ENCODE measurements around the gene FMOD.

FMOD gene

DNA sequence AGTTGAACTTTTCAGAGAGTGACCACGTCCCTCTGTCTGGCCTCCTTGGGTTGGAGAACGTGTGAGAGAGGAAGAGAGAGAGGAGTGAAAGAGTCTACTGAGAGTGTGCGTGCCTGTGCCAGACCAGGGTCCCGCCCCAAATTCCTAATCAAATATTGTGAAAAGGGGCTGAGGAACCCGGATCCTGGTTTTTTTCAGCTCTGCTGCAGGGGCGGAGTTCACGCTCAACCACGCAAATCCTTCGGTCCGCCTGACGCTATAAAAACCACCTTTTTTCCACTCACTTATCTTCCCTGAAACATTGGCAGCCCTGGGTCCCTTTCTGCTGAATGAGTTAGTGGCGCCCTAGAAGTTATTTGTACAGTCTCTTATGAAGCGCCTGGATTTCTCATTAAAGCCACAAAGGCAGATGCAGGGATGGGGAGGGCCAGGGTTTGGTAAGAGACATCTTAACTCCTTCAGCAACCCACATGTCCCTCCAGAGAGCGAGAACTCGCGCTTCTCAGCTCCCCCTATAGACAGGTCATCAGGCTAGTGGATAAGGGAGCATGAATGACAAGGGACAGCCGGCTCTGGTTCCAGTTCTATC is at the start of gene FMOD:
Gene FMOD, minus strand, starts transcription at position 86 of the 589 bp plus-strand sequence. CDS start 2,852 bp downstream, outside the sequence.
- no peak for DNase-seq

DNA sequence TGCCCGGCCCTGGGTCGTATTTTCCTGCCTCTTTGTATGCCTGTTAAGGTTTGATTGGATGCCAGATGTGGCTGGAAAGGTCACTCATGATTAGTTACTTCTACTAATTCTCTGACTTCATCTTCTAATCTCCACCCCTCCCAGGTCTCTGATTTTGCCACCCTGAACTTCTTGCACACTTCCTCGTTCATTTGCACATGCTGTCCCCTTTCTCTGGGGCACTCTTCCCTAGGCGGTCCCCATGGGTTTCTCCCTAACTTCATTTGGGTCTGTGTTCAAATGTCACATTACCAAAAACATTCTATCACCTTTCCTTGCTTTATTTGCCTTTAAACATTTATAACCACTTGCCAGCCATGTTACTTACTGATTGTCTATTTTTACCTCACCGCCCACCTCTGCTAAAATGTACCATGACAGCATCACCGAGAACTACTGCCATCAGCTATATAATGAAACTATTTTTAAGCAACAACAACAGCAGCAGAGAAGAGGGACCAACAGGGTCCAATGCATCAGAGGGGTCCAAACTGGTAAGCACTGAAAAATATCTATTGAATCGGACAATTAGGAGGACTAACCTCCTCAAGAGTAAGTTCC is 45.8 kb upstream of the FMOD start:
- DNase-seq: no peak

DNA sequence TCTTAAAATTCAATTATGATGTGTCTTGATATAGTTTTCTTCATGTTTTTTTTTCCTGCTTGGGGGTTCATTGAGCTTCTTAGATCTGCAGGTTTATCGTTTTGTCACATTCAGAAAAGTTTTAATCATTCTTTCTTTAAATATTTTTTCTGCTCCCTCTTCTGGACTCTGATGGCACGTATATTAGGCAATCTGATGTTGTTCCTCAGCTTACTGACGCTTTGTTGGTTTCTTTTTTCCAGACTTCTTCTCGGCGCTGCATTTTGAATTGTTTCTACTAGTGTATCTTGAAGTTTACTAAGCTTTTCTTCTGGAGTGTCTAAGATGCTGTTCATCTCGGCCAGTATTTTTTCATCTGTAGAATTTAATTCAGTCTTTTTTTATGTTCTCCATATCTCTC is 44.8 kb upstream of the FMOD start:
- DNase-seq: no peak

DNA sequence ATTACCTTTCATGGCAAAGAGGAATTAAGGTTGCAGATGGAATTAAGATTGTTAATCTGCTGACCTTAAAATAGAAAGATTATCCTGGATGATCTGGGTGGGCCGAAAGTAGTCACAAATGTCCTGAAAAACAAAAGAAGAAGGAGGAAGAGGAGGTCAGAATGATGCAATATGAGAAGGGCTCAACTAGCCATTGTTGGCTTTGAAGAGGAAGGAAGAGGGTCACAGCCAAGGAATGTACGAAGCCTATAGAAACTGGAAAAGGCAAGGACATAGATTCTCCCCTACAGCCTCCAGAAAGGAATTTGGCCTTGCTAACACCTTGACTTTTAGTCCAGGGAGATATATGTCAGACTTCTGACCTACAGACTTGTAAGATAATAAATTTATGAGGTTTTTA is 39.4 kb upstream of the FMOD start:
- DNase-seq: no peak

DNA sequence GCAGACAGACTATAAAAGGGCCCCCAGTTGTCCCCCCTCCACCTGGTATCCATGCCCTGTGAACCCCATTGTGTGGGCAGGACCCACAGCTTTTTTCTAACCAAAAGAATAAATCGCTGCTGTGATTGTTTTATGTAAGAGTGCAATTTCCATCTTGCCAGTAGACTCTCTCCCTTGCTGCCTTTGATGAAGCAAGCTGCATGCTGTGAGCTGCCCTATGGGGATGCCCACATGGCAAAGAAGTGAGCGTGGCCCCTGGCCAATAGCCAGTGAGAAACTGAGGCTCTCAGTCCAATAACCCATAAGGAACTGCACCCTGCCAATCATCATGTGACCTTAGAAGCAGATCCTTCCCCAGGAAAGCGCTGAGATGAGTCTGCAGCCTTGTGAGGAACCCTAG is 37.8 kb upstream of the FMOD start:
- no peak for DNase-seq

DNA sequence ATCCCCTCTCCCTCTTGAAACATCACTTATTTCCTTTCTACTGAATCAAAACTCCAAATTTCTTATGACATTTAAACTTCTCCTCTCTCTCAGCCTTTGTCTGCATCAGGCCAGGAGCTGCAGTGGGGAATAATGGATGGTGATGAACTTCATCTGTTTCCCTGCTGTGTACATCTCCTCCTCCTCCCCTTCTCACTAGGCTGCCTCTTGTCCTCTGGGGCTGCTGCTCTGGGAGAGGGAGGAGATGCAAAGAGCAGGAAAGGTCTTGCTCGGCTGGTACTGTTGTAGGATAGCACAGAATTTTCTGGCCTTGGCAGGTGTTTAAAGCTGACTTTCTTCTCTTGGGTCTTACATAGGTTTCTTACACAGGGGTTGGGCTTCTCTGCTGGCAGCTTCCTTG is 31.1 kb upstream of the FMOD start:
- no peak for DNase-seq

DNA sequence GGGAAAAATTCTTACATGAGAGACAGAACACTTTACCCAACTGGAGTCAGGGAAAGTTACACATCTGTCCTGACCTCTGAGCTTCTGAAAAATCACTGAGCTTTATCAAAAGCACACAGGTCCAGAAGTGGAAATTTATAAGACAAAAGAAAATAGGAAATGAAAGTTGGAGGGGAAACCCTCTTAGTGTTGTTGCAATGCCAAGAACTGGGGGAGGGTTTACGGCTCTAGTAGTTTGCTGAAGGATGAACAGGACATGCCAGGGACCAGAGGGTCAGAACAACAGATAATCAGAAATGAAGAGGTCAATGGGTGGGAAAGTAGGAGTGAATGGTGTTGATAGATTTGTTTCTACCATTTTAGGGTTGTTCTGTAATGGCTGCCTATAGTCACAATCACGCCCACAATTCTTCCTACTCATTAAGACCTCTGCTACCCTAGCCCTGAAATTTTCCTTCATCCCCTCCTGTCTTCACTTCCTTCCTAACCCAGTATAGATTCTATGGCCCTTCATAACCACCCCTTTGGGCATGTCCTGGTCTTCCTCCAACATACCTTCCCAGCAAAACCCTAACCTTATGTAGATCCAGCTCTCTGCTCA is 30.3 kb upstream of the FMOD start:
- DNase-seq: no peak

DNA sequence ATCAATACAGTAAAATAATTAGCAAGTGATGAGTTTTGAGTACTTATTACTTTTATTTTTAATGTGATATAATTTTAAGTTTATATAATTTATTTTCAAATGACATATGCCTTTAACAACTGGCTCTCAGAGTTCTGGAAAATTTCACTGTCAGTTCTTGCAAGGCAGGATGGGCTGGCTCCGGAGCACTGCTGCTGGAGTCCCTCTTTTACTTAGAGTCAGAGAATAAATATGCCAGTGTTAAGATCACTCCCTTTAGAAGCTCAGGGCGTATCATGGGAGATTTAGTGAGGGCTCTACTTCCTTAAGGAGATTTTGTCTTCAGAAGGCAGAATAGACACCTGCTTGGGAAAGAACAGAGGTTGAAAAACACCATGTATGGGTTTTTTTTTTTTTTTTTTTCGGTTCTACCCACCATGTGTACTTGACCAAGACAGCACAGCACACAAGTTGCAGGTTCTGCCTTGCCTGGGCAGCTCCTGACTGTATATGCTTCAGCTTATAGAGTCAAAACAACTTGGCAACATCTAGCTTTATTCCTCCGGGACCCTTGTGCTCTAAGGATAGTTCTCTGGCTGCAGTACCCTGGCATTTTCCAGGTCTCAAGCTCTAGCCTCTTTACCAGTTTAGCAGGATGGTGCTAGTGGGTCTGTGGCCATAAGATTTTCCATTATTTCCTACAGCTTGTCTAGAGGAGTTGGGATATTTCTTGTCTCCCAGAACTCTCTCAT is 29.7 kb upstream of the FMOD start:
- no peak for DNase-seq

DNA sequence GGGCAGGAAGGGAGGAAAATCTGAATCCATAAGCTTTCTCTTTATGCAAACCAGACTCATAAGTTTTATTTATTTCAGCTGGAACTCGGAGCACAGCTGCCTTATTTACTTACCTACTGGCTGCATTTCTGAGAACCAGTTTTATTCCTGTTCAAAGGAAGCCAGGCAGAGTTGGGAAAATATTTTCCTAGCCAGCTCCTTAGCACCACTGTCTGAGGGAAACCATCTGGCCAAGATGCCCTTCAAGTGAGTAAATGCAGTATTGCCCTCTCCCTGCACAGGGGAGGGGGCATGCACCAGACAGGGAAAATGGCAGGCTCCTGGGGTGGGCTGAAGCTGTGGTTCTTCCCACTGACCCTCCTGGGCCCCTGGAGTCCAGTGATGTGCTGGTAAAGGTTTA is 28.9 kb upstream of the FMOD start:
- no peak for DNase-seq

DNA sequence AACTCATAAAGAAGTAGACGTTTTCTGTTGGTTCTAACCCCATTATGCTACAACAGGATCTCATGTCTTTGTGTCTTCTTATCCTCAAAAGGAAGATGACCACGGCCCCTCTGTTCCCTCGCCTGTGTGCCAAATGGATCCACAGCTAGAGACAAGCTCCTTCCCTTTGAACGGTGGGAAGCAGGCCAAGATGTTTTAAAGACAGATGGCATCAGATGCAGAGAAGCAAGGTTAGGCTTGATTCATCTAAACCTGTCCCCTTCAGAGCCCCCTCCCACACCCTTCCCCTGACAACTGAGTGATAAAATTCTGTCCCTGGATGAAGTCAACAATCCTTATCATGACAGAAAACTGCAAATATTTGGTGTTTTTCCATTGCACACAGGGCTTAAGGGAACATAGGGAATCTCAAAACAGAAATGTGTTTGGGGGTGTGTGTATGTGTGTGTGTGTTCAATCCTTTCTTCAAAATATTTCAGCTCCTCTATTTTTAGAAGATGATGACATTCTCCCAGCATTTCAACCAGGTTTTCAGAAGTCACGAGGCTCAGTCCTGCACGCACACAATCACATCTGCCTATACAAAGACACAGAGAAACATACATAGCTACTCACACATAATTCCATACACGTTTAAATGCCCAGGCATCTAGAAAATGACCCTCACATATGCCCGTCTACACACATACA is 27.8 kb upstream of the FMOD start:
- no peak for DNase-seq

DNA sequence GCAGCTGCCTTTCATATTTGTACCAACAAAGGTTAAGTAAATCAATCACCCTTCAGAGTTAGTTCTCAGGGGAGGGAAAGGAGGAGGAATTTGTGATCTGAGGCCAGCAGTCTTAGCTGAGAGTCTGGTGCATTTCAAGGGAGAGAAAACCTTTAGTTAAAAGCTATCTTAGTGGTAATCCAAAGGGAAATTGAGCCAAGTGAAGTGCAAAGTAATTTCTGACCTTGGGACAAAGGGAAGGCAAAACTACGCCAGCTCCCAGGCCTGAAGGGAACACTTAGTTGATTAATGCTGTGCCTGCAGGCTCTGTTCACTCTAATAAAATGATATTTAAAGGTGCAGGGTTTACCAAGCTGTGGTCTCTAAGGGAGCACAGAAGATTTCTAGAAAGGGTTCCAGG is 23.1 kb upstream of the FMOD start:
- DNase-seq: no peak

DNA sequence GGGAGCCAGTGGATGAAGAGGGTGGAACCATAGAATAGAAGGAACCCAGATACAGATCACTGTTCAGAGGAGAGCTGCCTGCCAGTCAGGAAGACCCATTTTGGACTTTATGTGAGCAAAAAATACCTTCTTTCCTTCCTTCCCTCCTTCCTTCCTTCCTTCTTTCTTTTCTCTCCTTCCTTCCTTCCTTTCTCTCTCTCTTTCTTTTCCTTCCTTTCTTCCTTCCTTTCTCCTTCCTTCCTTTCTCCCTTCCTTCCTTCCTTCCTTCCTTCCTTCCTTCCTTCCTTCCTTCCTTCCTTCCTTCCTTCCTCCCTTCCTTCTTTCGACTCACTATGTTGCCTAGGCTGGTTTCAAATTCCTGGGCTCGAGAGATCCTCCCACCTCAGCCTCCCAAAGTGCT is 22.1 kb upstream of the FMOD start:
- no peak for DNase-seq

DNA sequence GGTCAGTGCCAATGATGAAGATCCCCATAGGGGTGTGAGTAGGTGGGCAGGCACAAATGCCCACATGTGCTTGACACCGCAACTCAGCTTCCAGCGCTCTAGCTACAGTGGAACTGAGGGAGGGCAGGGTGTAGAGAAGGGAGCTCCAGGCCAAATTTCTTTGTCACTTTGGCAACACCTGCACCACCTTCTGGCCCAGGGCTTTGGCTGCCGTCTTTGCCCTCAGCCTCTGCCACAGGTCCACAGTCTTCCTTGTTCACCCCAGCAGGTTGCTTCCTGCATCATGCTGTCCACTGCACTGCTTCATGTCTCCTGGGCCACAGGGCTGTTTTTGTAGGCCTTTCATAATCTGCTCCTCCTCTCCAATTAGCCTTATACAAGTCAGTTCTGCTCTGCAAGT is 20.4 kb upstream of the FMOD start:
- no peak for DNase-seq

DNA sequence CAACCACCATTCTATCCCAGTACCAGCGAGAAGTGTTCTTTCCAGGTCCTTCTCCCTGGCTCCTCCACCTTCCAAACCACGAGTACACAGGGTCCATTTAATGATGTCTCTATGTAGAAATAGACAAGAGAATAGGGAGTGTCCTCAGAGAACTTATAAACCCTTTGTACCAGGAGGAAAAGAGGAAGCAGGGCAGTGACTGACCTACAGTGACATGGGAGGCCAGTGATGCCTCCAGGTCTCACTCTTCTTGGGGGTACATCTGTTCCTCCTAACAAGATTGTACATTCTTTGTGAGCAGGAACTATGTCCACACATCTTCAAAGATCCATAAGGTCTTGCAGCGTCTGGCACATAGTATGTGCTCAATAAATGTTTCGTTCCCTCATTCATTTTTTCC is 18.7 kb upstream of the FMOD start:
- DNase-seq: no peak

DNA sequence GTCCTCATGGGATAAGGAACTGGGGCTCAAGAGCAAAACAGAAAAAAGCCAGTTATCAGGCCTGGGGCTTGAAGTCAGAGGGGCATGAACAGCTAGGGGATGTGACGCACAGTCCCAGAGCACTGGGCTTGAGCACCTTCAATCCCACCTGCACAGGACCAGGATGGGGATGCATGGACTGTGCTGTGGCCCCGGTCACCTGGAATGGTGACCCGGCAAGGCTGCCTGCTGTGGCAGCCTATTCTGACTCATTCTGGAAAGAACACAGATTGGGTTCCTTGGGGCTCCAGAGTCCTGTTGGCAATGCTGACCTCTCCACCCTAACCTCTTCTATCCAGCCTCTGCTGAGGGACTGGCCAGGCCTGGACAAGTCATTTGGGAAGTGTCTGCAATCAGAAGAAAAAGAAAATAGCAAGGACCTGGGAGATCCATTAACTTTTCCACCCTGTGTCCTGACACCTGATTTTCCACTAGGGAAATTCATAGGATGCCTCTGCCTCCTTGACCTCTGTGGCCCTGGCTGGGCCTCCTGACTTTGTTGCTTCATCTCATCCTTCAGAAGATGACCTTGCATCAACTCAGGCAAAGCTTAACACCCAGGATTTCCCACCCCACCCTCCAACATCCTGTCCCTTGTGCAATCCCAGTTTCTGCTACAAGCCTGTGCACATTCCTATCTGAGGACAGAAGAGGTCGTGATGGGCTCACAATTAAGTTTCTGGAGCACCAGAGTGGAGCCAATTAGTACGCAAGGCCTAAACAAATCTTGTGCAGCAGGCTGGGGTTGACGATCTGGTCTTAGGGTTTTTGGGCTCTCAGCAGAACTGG is 17.9 kb upstream of the FMOD start:
- no peak for DNase-seq

DNA sequence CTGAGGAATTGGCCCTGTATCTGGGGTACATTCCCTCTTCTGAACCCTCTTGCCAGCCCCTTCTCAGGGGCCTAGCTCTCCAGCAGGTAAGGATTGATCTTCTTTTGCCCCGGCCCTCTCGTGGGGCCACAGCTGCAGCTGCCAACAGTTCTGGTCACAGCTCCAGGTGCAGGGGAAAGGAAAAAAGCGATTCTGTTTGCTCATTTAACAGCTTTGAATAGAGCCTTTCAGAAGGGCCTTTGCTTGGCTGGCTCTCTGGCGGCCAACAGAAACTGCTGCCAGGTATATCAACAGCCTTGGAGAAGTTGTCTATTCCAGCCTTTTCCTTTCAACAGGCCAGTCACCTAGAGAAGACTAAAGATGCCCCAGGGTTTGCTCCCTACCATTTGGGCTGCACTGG is 16.1 kb upstream of the FMOD start:
- DNase-seq: peak; percentile 15

DNA sequence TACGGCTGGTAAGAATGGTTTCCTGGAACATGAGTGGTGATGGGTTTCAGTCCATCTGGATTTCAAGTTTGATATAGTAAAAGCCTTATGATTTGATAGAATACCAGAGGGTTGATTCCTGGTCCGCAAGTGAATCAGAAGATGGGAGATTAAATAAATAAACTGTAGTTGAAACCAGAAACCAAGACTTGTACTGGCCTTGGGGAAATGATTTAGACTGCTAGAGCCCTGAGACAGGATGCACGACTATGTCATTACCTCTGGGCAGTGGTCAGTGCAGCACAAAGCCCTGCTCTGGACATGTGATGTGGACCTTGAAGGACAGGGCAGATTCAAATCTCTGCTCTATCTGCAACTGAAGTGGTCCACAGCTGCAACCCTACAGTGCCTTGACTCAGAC is 15.6 kb upstream of the FMOD start:
- DNase-seq: no peak

DNA sequence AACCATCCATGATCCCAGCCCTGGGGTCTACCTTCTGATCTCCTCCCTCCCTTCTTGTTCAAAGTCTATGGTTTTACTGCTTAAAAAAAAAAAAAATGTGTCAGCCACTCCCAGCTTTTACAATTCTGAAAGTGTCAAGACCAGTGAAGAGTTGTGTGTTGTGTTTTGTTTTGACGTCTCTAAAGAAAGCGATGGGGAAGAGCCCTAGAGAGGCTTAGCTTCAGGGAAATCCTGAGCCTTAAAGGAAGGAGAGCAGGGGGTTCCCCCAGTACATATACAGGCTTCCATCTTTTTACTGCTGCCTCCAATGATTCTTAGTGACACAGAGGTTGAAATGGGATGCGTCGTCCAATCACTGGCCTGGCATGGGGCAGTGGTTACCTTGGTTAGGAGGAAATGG is 13.9 kb upstream of the FMOD start:
- no peak for DNase-seq

DNA sequence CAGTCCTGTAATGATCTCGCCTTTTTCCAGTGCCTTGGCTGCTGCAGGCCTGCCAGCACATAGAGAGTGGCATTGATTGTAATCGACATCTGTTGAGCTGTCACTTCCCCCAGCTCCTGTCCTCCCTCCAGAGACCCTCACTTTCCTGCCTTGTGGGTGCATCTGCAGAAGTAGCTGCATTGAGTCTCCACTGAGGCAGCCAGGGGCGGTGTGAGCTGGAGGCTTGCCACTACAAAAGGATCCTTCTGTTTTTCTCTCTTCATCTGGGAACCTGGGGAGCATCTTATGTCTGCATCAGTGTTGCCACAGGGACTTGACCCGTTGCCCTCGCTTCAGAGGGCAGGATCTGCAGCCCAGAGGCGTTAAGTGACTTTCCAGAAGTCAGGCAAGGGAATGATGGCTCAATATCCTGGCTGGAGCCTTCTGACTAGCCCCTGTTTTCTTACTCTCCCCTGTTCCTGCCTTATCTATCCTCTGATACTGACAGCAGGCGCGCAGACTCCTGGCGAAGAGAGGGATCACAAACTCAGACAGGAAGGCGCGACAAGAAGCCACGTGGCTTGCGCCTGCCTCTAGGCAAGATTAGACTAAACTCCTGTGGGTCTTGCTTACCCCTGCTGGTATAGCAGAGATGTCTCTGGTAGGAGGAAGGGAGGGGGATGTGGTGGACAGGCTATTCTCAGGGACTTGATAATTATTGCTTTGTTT is 13.3 kb upstream of the FMOD start:
- no peak for DNase-seq

DNA sequence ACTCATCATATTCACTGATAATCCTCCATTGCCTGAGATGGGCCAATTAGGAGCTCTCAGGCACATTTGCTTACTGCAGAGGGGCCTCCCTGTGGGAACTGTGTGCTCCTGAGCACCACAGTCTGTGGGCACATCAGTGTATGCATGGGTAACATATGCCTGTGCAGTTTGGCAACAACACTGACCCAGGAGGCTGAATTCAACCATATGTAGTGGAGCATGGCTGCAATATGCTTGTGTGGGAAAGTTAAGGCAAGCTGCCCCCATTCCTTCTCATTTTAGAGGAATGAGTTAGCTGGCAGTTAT is 11.8 kb upstream of the FMOD start:
- no peak for DNase-seq

DNA sequence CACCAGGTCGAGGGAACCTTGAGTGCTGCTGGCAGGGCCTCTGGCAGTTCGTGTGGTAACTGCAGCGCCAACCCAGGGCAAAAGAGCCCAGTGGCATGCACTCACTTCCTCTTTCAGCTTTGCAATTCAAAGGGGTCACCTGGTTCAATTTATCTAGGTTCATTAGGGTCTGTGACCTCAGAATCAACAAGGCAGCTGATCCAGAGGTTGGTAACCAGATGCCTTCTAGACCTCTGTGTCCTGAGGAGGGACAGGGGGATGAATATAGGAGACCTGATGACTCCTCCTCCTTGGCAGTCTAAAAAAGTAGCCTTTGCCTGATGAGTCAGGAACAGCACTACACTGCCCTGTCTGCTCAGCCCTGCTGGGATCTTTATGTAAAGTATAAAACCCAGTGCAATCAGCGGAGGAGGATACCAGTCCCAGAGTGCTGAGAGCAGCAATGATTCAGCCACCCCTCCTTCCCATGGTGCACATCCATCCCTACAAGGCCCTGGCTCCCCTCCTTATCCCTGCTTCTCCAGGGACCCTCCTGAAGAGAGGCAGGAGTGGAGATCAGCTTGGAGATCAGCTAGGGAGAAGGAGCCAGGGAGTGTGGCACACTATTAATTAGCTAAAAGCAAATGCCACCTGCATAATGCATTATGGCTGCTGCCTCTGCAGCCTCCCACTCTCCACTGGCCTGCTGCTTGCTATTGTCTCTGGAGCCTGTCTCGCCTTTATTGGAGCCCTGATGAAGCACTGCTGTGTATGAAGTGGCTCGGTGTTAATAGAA is 11.2 kb upstream of the FMOD start:
- no peak for DNase-seq
